Hematopoietic multipotent progenitor cell treated with erythropoietin and hydrocortisone succinate and interleukin-3 and kit ligand, for 17 days (in vitro differentiated cells): ENCODE measurements around the gene KCNH2.

Source experiments
- DNase-seq: peaks from one replicate; pipeline ENCODE4 v3.0.0-alpha.2; 2015; ENCODE audit warnings: low spot score

The KCNH2 gene

DNA sequence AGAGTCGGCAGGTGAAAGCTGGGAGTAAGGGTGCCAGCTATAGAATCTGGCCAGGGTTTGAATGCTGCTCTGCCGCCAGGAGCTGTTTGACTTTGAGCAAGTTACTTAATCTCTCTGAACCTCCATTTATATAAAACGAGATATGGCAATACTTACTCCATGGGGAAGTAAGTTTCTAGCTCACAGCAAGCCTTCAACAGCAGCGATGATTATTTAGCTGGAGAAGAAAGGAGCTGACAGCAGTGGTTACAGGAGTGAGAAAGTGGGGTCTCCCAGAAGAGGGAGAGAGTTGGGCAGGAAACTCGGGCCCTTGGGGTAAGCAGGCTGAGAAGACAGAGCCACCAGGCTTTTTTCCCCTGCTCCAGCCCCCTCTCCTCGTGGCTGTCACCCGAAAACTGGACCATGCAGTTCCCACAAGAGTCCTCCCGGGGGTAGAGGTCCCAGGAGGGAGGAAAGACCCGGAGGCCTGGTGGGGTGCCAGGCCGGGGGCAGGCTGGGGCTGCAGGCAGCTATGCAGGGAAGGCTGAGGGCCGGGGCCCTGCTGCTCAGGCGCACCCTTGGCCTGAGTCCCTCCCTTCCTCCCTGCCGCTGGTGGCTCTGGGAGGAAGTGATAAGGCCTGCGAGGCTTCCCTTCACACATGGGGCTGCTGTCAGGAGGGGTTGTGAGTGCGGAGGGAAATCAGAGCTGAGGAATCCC, 16.2 kb upstream of the KCNH2 start:
- peak; percentile 33 for DNase-seq

DNA sequence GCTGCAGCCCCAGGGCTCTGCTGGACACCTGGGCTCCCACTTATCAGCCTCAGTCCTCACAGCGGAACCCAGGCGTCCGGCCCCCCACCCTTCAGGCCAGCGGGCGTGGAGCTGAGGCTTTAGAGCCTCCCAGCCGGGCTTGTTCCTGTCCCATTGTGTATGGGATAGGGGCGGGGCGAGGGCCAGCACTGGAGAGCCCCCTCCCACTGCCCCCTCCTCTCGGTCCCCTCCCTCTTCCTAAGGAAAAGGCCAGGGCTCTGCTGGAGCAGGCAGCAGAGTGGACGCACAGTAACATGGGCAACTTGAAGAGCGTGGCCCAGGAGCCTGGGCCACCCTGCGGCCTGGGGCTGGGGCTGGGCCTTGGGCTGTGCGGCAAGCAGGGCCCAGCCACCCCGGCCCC, 15.4 kb upstream of the KCNH2 start:
- no peak for DNase-seq

DNA sequence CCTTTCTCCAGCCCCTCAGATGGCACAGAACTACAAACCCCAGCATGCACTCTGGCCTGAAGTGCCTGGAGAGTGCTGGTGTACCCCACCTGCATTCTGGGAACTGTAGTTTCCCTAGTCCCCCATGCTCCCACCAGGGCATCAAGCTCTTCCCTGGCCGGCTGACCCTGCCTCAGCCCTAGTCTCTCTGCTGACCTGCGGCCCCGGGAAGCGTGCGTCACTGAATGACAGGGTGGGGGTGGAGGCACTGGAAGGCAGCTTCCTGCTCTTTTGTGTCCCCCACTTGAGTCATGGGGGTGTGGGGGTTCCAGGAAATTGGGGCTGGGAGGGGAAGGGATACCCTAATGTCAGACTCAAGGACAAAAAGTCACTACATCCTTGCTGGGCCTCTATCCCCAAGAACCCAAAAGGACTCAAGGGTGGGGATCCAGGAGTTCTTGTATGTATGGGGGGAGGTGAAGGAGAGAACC, 14.7 kb upstream of the KCNH2 start:
- no peak for DNase-seq

DNA sequence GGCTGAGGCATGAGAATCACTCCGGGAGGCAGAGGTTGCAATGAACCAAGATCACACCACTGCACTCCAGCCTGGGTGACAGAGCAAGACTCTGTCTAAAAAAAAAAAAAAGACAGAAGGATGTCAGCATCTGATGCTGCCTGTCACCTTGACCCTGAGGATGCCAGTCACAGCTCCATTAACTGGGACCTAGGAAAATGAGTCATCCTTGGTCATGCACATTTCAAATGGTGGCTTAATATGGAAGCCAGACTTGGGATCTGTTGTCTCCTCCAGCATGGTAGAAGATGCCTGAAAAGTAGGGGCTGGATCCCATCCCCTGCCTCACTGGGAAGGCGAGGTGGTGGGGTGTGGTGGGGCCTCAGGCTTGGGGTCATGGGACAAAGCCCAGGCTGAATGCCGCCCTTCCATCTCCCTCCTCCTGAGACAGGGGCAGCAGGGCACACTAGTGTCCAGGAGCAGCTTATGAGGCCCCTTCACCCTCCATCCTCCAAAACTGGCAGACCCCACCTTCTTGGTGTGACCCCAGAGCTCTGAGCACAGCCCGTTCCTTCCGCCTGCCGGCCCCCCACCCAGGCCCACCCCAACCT, 14.0 kb upstream of the KCNH2 start:
- DNase-seq, result no peak

DNA sequence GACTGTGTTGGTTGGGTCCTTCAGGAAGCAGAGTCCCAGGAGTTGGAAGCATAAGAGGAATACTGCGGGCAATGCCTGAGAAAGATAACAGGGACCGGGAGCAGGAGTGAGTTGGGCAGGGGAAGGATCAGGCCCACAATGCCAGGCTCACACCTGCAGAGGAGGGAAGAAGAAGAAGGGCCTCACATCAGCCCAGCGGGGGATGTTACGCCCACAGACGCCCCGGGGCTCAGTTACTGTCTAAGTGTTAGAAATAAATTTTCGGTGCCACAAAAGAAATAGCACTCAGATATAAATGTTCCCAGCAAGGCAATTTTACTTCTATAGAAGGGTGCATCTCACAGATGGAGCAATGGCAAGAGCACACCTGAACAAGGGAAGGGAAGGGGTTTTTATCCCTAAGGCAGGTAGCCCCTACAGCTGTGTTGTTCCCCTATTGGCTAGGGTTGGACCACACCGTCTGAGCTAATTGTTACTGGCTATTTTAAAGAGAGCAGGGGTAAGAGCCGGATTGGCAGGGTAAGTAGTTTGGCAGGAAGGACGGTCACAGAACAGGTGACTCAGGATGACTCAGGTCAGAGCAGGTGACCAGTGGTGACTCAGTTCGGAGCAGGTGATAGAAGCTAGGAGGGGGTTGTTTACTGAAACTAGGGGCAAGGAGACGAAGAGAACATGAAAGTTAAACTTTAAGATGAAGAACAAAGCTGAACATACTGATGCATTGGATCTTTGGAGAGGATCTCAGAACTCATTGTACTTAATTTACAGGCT, 12.5 kb upstream of the KCNH2 start, which contains the start of gene NOS3:
Gene NOS3 (plus strand): TSS at position 602 of the 771 bp plus-strand sequence. CDS start 2,787 bp downstream, outside the sequence.
- DNase-seq, result no peak

DNA sequence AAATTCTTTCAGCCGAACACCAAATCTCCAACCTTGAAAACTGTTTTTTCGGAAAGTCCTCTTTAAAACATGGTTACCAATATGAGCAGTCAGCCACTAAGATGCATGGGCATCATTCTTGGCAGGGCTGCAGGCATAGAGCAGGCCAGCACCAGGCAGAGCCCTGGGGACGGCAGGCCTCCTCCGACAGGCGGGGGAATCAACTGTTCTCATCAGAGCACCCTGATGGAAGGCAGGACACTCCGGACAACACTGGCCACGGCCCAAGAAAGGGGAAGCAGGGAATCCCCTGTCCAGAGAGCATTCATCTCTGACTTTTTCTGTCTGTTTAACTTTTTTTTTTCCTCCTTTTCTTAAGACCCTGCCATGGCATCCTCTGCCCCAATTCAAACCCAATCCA, 11.3 kb upstream of the KCNH2 start:
- DNase-seq, result no peak

DNA sequence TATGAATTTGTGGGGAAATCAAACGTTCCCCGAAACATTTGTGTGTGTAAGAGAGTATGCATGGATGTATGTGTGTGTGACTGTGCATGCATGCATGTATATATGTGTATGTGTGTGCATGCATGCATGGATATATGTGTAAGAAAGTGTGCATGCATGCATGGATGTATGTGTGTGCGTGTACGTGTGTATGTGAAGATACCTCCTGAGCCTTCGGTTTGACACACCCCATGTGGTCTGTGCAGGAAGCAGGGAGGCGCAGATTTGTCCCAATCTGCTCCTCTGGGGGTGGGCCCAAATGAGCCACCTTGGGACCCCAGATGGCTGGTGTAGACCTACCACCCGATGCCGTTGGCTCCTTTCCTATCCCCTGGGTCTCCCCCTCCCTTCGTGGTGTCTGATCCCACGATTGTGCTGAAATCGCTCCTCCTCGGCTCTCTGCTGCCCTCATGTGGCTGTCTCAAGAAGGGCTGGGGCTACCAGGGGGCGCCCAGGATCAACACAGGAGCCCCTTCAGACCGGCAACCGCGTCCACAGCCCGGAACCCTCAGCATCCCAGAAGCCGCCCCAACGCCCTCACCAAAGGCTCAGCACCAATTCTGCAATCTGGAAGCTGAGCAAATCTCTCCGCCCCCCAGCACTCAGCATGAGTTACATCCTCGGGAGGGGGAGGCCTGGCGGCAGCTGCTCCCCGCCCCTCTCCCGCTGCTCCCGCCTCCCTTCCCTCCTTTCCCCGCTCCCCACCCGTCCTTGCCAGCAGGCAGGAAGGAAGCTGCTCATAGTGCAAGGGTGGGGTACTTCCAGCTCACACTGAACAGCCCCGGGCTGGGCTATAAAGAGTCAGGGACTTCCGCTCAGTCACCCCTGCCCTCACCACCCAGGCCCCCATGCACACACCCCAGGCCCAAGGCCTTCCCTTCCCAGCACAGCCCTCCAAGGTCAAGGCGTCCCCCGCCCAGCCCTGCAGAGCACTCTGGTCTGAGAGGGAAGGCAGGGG, 10.4 kb upstream of the KCNH2 start:
- peak; percentile 67 for DNase-seq

DNA sequence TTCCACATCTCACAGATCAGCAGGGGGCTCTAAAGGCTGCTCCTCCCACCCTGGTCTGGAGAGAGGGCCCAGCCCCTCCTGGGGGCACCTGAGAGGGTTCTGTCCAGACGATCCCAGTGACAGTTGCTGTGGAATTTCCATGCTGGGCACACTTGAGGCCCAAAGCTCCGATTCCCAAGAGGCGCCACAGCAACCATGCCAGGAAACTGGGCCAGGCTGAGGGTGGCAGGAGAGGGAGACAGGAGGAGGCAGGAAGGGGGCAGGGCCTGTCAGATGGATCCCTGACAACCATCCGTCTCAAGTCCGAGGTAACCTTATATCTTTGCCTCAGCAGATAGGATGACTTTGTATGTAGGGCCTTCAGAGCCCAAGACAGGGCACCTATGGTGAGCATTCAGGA, 8.4 kb upstream of the KCNH2 start:
- DNase-seq, result no peak

DNA sequence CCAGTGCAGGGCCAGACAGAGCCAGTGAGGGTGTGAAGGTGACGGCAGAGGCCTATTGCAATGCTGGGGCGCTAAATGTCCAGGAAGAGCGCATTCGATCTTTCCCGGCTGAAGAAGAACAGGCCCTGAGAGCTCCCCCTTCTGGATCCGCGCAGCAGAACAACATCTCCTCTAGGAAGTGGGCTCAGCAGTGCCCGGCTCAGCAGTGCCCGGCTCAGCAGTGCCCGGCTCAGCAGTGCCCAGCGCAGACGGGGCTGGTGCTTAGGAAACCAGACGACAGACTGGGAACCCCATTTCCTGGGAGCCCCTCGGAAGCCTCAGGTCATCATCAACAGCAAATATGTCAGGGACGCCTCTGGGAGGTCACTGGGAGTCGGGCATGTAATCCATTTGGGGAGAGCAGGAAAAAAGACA, 8.0 kb upstream of the KCNH2 start:
- peak; percentile 62 for DNase-seq

DNA sequence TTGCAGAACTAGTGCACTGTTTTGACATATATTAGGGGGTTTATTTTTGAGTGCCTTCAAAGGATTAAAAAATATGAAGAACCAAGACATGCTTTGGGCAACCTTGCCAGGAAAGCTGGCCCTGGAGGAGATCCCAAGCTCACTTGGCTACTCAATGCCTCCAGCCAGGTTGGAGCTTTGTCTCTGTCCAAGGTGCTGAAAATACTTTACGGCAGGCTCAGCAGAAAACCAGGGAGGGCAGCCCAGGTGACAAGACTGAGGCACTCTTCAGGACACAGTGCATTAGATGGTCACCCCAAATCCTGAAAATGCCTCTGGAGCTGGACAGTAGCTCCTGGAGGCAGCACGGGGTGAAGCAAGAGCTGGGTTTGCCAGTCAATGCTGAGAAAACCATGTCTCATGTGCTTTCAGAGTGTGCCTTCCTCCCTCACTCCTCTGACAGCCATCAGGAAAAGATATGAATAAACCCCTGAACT, 5.8 kb upstream of the KCNH2 start:
- DNase-seq, result peak; percentile 33

DNA sequence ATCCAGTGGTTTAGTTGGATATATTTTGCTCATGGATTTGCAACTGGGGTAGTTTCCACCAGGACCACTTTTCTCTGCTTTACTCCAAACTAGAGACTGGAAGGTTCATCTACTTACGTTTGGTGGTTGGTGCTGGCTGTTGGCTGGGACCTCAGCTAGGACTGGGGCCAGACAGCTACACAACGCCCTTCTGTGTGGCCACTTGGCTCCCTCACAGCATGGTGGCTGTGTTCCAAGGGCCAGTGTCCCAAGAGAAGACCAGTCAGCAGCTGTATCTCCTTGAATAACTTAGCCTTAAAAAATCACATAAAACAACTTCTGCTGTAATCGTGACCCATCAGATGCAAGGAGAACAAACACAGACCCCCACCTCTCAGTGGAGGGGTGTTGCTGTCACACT, 4.2 kb upstream of the KCNH2 start:
- DNase-seq, result no peak

DNA sequence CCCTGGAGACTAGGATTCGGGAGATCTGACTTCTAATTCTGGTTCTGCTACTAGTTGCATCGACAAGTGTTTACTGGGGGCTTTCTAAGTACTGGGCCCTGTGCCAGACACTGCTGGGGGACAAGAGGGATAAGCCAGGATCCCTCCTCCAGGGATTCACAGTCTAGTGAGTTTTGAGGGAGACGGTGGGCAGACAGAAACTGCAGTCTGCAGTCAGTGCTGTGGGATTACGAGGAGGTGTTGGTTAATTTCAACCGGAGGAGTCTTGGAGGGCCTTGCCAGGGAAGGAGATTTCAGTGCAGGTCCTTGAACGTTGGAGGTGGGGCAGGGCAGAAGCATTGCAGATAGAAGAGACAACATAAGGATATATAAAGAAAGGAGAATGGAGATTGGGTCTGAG, 3.5 kb upstream of the KCNH2 start:
- DNase-seq, result no peak

DNA sequence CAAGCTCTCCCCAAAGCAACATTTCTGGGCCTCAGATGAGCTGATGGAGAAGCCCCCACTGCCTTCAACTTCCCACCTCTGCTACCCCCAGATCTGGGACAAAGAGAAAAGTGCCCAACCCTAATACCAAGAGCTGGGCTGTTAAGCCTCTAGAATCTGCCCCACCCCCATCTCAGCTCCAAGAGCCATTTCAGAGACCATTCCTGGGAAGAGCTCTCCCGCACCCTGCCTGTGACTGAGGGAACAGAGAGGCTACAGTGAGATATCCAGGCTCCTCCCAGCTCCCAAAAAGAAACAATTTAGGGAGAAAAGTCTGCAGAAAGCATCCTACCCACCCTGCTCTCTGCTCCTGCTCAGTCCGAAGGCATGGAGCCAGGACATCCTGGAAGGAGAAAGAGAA, 2.5 kb upstream of the KCNH2 start:
- no peak for DNase-seq

DNA sequence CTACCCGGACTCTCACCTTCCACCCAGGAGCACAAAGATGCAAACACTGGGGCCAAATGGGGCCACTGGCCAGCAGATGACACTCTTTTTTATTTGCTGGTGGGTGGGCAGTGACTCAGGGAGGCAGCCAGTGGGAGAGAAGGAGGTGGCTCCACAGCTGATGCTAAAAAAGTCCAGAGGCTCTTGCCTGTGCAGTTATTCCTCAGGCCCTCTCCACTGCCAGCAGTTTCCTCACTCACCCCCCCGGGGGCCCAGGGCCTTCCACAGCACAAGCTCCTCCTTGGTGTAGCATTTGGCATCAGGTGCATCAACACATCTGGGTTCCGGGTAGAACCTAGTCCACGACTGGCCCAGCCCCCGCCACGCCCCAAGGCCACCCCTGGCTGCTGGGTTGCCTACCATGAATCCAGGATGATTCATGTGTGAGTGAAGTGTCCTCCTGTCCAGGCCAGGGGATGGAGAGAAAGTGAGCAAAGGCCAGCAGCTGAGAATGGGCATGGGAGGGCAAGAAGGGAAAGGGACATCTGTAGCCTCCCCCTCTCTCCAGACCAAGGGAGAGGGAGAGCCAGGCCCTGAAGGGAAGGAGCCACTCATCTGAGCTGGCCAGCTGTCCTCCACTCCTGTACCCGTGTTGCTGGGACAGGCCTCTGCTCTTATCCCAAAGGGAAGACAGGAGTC, 1.7 kb upstream of the KCNH2 start:
- no peak for DNase-seq

DNA sequence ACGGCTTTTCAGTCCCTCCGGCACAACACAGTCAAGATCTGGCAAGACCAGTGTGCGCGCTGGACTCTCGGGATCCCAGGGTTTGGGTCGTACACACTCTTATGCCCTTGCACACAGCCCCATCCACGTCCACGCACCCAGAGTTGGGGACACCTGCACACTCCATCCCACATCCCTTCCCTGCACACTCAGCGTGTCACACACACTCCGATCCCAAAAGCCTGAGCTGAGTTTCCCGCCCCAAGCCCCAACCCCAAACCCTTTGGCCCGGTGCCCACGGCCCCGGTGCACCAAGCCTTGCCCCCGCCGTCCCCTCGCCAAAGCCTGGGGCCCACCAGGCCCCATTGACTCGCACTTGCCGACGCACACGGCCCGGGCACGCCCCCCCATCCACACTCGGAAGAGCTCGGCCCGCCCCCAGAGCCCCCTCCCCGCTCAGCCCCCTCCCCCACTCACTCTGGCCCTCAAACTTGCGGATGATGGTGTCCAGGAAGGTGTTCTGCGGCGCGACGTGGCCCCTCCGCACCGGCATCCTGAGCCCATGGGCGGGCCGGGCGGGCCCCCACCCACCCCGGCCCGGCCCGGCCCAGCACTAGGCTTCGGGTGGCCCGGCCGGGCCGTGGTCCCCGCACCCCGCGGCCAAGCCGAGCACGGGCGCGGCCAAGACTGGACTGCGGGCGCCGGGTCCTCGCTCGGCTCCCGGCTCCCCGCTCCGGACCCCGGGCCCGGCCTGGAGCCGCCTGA, 567 bp downstream of the KCNH2 start:
- DNase-seq, result no peak

DNA sequence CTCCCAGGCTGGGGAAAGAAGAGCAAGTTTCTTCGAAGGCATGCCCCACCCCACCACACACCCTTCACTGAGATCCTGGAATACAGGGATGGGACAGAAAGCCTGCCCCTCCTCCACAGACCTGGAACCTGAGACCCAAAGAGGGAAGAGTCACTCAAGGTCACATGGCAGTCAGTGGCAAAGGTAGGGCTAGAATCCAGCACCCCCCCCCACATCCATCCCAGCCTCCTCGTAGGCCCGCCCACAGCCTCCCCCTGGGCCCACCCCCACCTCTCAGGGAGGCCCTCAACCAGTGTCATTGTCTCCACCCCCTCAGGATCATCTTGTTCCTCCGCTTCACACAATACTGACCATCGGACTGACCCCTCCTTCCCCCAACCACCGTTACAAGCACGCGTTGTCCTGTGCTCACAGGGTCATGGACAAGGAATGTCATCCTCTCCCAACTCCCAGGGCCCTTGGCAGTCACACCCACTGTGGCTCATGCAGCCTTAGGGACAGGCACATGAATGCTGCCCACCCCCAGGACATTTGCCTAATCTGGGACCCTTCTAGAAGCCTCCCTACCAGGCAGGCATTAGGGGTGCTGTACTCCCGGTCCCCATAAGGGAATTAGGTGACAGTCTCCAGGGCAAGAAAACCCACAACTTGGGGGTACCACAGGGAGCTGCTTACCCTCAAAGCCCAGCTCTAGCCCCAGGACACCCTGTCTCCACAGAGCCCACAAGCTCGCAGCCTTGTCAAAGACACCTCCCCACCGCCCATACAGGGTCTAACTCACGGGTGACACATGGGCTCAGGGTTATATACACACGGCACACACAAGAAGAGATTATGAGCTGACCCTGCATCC, 1.4 kb downstream of the KCNH2 start:
- DNase-seq, result no peak

DNA sequence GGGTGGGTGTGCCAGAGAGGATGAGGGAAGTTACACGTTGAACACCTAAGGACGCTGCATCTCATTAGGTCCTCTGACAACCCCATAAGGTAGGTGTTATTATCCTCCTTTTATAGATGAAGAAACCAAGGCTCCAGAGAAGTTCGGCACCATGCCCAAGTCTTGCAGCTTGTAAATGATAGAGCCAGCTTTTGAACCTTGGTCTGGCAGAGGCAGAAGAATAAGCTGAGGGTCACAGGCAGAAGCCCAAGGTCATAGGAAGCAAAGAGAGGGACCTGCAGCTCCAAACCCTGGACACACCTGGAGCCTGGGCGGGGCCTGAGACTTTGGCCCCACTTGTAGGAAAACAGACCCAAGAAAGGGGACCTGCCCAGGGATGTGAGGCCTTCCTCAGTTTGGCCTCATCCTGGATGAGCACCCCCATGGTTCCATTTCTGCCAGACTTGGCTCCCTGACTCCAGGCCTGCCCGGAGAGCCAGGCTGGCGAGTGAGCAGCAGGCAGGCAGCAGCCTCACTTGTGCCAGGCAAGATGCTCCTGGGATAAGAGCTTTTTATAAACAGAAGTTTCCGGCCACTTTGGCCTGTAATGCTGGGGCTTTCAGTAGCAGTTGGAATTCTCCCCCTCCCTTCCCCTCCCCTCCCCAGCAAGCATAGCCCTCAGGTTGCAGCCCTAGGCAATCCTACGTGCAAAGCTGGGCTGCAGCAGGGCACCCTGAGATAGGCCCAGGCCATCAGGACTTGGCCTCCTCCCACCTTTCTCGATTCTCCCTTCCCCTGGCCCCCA, 2.4 kb downstream of the KCNH2 start:
- DNase-seq, result no peak
